Common myeloid progenitor, CD34-positive (primary cell): ENCODE measurements around the gene RAI1.

Source experiments
- CTCF ChIA-PET: fragments of 350-600 bp; sonication (Branson Sonifier 250); formaldehyde crosslinking; loops from one replicate; lab custom pipeline; 2021; ENCODE audit warnings: antibody characterized with exemption; lab: Charles Lee
- POLR2A ChIA-PET: fragments of 350-600 bp; sonication (Branson Sonifier 250); formaldehyde crosslinking; loops from one replicate; lab custom pipeline; 2021; ENCODE audit warnings: antibody characterized with exemption; lab: Charles Lee
- DNase-seq, 3 donors: peaks; one replicate each; pipeline versions ENCODE4 v3.0.0 to v3.0.0-alpha.2; 2013
- H3K27ac ChIP-seq, 2 experiments: 1 replicate in 1 of 2; 2 replicates in 1 of 2; pipeline ENCODE4 v1.7.0; 2013; ENCODE audit warnings: inconsistent platforms in 2 of 2, low read length in 2 of 2, mild to moderate bottlenecking in 2 of 2, low read depth in 1 of 2, moderate library complexity in 1 of 2; ENCODE audit not compliant: severe bottlenecking in 2 of 2, insufficient read depth in 1 of 2, poor library complexity in 1 of 2
- H3K27me3 ChIP-seq, 5 experiments: replicated peaks in 2 of 5; 1 replicate in 3 of 5; 2 replicates in 2 of 5; pipeline versions ENCODE4 v1.6.1 to v1.7.0; 2013; ENCODE audit warnings: low read length in 4 of 5, mild to moderate bottlenecking in 2 of 5, moderate library complexity in 2 of 5, inconsistent platforms in 1 of 5; ENCODE audit not compliant: insufficient read depth in 5 of 5, control insufficient read depth in 4 of 5
- H3K36me3 ChIP-seq, 4 experiments: 1 replicate in 2 of 4; 2 replicates in 2 of 4; pipeline versions ENCODE4 v1.6.1 to v1.7.0; 2013; ENCODE audit warnings: low read length in 3 of 4, control low read depth in 1 of 4, mild to moderate bottlenecking in 1 of 4; ENCODE audit not compliant: control insufficient read depth in 4 of 4, insufficient read depth in 4 of 4
- H3K4me1 ChIP-seq, 4 experiments: 1 replicate in 3 of 4; 2 replicates in 1 of 4; pipeline versions ENCODE4 v1.6.1 to v1.7.1; 2013; ENCODE audit warnings: low read length in 3 of 4, mild to moderate bottlenecking in 3 of 4, control low read depth in 1 of 4, inconsistent platforms in 1 of 4, moderate library complexity in 1 of 4; ENCODE audit not compliant: control insufficient read depth in 4 of 4, insufficient read depth in 4 of 4; ENCODE audit errors: control extremely low read depth in 1 of 4
- H3K4me3 ChIP-seq, 7 experiments: 1 replicate in 4 of 7; 2 replicates in 3 of 7; pipeline versions ENCODE4 v1.5.1 to v1.7.0; 2013; ENCODE audit warnings: mild to moderate bottlenecking in 7 of 7, low read length in 6 of 7, moderate library complexity in 6 of 7, inconsistent platforms in 2 of 7, low read depth in 2 of 7, control low read depth in 1 of 7; ENCODE audit not compliant: insufficient read depth in 4 of 7, control insufficient read depth in 1 of 7; ENCODE audit errors: extremely low read depth in 1 of 7
- H3K9me3 ChIP-seq, 5 experiments: 1 replicate in 4 of 5; 2 replicates in 1 of 5; pipeline versions ENCODE4 v1.6.1 to v1.7.1; 2013; ENCODE audit warnings: low read length in 4 of 5, mild to moderate bottlenecking in 2 of 5, inconsistent platforms in 1 of 5, low read depth in 1 of 5, moderate library complexity in 1 of 5; ENCODE audit not compliant: control insufficient read depth in 4 of 5, insufficient read depth in 2 of 5; ENCODE audit errors: control extremely low read depth in 1 of 5
- WGBS: methylation state at CpG from one replicate; pipeline ENCODE4 v1.1.5; 2013; ENCODE audit not compliant: insufficient coverage; 5-methylcytosine and 5-hydroxymethylcytosine counted together

The RAI1 gene

GRCh38 chr17:17817552-17817947 is 136.3 kb downstream of the RAI1 start:
- CTCF ChIA-PET, result interaction anchor here (0.8 to 21.2 kb wide), 4 partner anchors 9 to 41 kb away, joined by 3 to 295 read pairs (median 6); no protein-coding TSS in a partner anchor
- WGBS, result 95% methylated on average over 9 of the region's 10 CpGs
- peaks cover 8 to 85% (median 53%) of the 10 kb centered on the region in 4 experiments for H3K36me3 ChIP-seq
- POLR2A ChIA-PET, result no interaction called here
- H3K27me3 ChIP-seq, result no peaks in the 10 kb centered on the region
- no peak overlapping the region for H3K27ac ChIP-seq
- H3K4me1 ChIP-seq, result peaks cover 0 to 35% (median 9%) of the 10 kb centered on the region in 4 experiments
- H3K4me3 ChIP-seq, result no peak overlapping the region
- H3K9me3 ChIP-seq, result no peaks in the 10 kb centered on the region
- no peak for DNase-seq

- H3K27me3 ChIP-seq, result no peaks in the 10 kb centered on the region
- H3K9me3 ChIP-seq, result no peaks in the 10 kb centered on the region
- ChIA-PET POLR2A (no interaction called here), CTCF (interaction anchor here (0.8 to 21.2 kb wide), 3 partner anchors 15 to 40 kb away, joined by 3 to 295 read pairs (median 6); no protein-coding TSS in a partner anchor)
- WGBS, result 87% methylated on average over 10 of the region's 10 CpGs
- no peak overlapping the region for H3K27ac ChIP-seq
- peaks cover 8 to 79% (median 48%) of the 10 kb centered on the region in 4 experiments for H3K36me3 ChIP-seq
- no peak overlapping the region for H3K4me3 ChIP-seq
- DNase-seq, result no peak
- peaks cover 3 to 41% (median 15%) of the 10 kb centered on the region in 4 experiments for H3K4me1 ChIP-seq
Observed at GRCh38 chr17:17818088-17818526, 136.8 kb downstream of the RAI1 start.

DNA sequence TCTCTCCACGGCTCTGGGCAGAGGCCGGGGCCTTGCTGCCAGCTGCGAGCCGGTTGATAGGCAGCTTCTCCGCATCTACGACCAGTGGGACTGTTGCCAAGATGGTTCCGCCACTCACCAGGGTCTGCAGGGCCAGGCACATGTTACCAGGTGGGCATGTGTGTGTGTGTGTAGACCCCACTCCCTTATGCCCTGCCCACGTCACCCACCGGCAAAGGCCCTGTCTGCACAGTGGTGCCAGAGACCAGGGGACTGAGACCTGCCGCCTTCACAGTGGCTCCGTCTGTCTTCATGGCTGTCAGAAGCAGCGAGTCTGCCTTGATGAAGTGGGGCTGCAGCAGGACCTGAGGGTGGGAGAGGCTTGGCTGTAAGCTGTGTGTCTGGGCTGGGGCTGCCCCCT is 137.9 kb downstream of the RAI1 start:
- CTCF ChIA-PET, result interaction anchor here (1.6 to 21.2 kb wide), 3 partner anchors 10 to 39 kb away, joined by 5 to 295 read pairs (median 6); no protein-coding TSS in a partner anchor
- POLR2A ChIA-PET, result interaction anchor here (2.3 kb wide), 1 partner anchor 18 kb away, joined by 10 read pairs; the partner anchor contains the start of gene SREBF1
- Histone ChIP-seq H3K4me1 (peaks cover 6 to 48% (median 22%) of the 10 kb centered on the region in 4 experiments), H3K27me3 (no peaks in the 10 kb centered on the region), H3K4me3 (no peak overlapping the region), H3K36me3 (peaks cover 8 to 69% (median 43%) of the 10 kb centered on the region in 4 experiments), H3K9me3 (no peaks in the 10 kb centered on the region), H3K27ac (no peak overlapping the region)
- 94% methylated on average over 4 of the region's 12 CpGs for WGBS
- no peak for DNase-seq

- 87% methylated on average over 7 of the region's 12 CpGs for WGBS
- Histone ChIP-seq H3K4me3 (no peak overlapping the region), H3K36me3 (peaks cover 8 to 64% (median 40%) of the 10 kb centered on the region in 4 experiments), H3K9me3 (no peaks in the 10 kb centered on the region), H3K27ac (no peak overlapping the region), H3K27me3 (no peaks in the 10 kb centered on the region), H3K4me1 (peaks cover 6 to 52% (median 27%) of the 10 kb centered on the region in 4 experiments)
- POLR2A ChIA-PET, result interaction anchor here (2.3 kb wide), 1 partner anchor 17 kb away, joined by 10 read pairs; the partner anchor contains the start of gene SREBF1
- peak; percentile 49 to 77 (median 74) for DNase-seq
- CTCF ChIA-PET, result interaction anchor here (1.2 to 21.2 kb wide), 7 partner anchors 7 to 39 kb away, joined by 3 to 295 read pairs (median 6); partner anchors contain the start of gene SREBF1
Observed at GRCh38 chr17:17819561-17819995, 138.3 kb downstream of the RAI1 start.

DNA sequence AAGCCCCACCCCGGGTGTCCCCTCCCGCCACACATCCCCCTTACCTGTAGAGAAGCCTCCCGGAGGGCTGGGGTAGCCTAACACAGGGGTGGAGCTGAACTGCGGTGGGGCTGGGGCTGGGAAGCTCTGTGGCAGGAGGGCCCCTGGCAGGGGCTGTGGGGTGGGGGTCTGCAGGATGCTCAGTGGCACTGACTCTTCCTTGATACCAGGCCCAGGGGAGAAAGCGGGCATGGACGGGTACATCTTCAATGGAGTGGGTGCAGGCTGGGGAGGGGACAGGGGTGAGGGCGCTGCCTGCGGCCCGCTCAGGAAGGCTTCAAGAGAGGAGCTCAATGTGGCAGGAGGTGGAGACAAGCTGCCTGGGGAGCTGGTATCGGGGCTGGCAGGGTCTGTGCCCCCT is 138.8 kb downstream of the RAI1 start:
- POLR2A ChIA-PET, result interaction anchor here (2.3 kb wide), 1 partner anchor 17 kb away, joined by 10 read pairs; the partner anchor contains the start of gene SREBF1

GRCh38 chr17:17820463-17821158 is 139.4 kb downstream of the RAI1 start:
- H3K36me3 ChIP-seq, result peaks cover 8 to 54% (median 34%) of the 10 kb centered on the region in 4 experiments
- no peak for DNase-seq
- 97% methylated on average over 5 of the region's 7 CpGs for WGBS
- H3K4me3 ChIP-seq, result peak overlapping the region in 1 of 7 experiments; percentile 69
- H3K27ac ChIP-seq, result no peak overlapping the region
- no peaks in the 10 kb centered on the region for H3K27me3 ChIP-seq
- no peaks in the 10 kb centered on the region for H3K9me3 ChIP-seq
- POLR2A ChIA-PET, result interaction anchor here (2.3 kb wide), 1 partner anchor 16 kb away, joined by 10 read pairs; the partner anchor contains the start of gene SREBF1
- CTCF ChIA-PET, result interaction anchor here (0.6 to 21.2 kb wide), 10 partner anchors 8 to 215 kb away, joined by 3 to 295 read pairs (median 5); partner anchors contain the start of gene SREBF1
- peaks cover 6 to 63% (median 36%) of the 10 kb centered on the region in 4 experiments for H3K4me1 ChIP-seq

More for the DNA sequence above, 138.8 kb downstream of the RAI1 start:
- CTCF ChIA-PET, result interaction anchor here (0.8 to 21.2 kb wide), 9 partner anchors 7 to 99 kb away, joined by 3 to 295 read pairs (median 5); partner anchors contain the start of gene SREBF1
- H3K4me1 ChIP-seq, result peaks cover 6 to 57% (median 32%) of the 10 kb centered on the region in 4 experiments
- H3K4me3 ChIP-seq, result no peak overlapping the region
- 98% methylated on average over 6 of the region's 10 CpGs for WGBS
- no peaks in the 10 kb centered on the region for H3K27me3 ChIP-seq
- no peak for DNase-seq
- no peaks in the 10 kb centered on the region for H3K9me3 ChIP-seq
- H3K27ac ChIP-seq, result no peak overlapping the region
- H3K36me3 ChIP-seq, result peaks cover 8 to 60% (median 36%) of the 10 kb centered on the region in 4 experiments
